Osteoblast (primary cell): ENCODE measurements around the gene TGFBR2. TPM values are rescaled to one million over a fixed set of nuclear protein-coding genes. Genes with fewer than 3 reads are reported as not detected.

Experiments
- DNase-seq: peaks from one replicate; pipeline ENCODE4 v3.0.0; 2011; ENCODE audit warnings: low spot score, mixed read lengths; ENCODE audit not compliant: insufficient read length; ENCODE audit errors: missing footprints
- H2AFZ ChIP-seq: 2 replicates; pipeline ENCODE4 v1.6.0; 2011; ENCODE audit warnings: mild to moderate bottlenecking, low read length
- H3K27ac ChIP-seq: 2 replicates; pipeline ENCODE4 v1.5.1; 2011; ENCODE audit warnings: mild to moderate bottlenecking, low read depth, low read length, moderate library complexity
- H3K27me3 ChIP-seq: 2 replicates; pipeline ENCODE4 v1.6.0; 2012; ENCODE audit warnings: mild to moderate bottlenecking, control low read depth, inconsistent platforms, low read length, moderate library complexity; ENCODE audit not compliant: insufficient read depth
- H3K36me3 ChIP-seq: 2 replicates; pipeline ENCODE4 v1.5.1; 2011; ENCODE audit warnings: mild to moderate bottlenecking, low read length, control low read depth, moderate library complexity; ENCODE audit not compliant: insufficient read depth
- H3K4me1 ChIP-seq: 2 replicates; pipeline ENCODE4 v1.5.1; 2011; ENCODE audit warnings: mild to moderate bottlenecking, low read length, control low read depth, moderate library complexity; ENCODE audit not compliant: insufficient read depth
- H3K4me2 ChIP-seq: 2 replicates; pipeline ENCODE4 v1.6.0; 2011; ENCODE audit warnings: mild to moderate bottlenecking, low read length; ENCODE audit not compliant: insufficient read depth
- H3K4me3 ChIP-seq: fragments of 200-600 bp; sonication (generic); 3 replicates; pipeline ENCODE4 v1.5.1; 2012; ENCODE audit warnings: mild to moderate bottlenecking, low read length, inconsistent platforms; ENCODE audit not compliant: insufficient read depth
- H3K79me2 ChIP-seq: 2 replicates; pipeline ENCODE4 v1.6.0; 2012; ENCODE audit warnings: mild to moderate bottlenecking, low read length, control low read depth, inconsistent platforms; ENCODE audit not compliant: insufficient read depth
- H3K9me3 ChIP-seq: 2 replicates; pipeline ENCODE4 v1.5.1; 2011; ENCODE audit warnings: low read depth, low read length, control low read depth
- H4K20me1 ChIP-seq: 2 replicates; pipeline ENCODE4 v1.6.0; 2012; ENCODE audit warnings: mild to moderate bottlenecking, low read length, control low read depth; ENCODE audit not compliant: insufficient read depth
- CTCF ChIP-seq: IDR thresholded peaks from 2 replicates; pipeline ENCODE4 v1.5.1; 2011; ENCODE audit warnings: mild to moderate bottlenecking, low read depth, low read length, moderate library complexity; ENCODE audit errors: extremely low read depth
- total RNA-seq: library from RNA; depleted of rRNA; stranded (reverse); fragments of >200 nt; gene quantifications from 2 replicates; pipeline ENCODE4 v1.2.3, GENCODE V29; 2012

TGFBR2 gene
- total RNA-seq, 1 donor, result 118 TPM

- H3K27ac ChIP-seq, result no peak overlapping the region
- H3K9me3 ChIP-seq, result no peaks in the 10 kb centered on the region
- DNase-seq, result no peak
- H3K79me2 ChIP-seq, result peaks cover 90% of the 10 kb centered on the region
- H3K4me2 ChIP-seq, result peak overlapping the region; percentile 50
- TF ChIP-seq CTCF, result no peak
- no peaks in the 10 kb centered on the region for H3K36me3 ChIP-seq
- H4K20me1 ChIP-seq, result peaks cover 50% of the 10 kb centered on the region
- peaks cover 49% of the 10 kb centered on the region for H3K4me1 ChIP-seq
- no peaks in the 10 kb centered on the region for H3K27me3 ChIP-seq
- no peak overlapping the region for H3K4me3 ChIP-seq
- no peak overlapping the region for H2AFZ ChIP-seq
Measured at GRCh38 chr3:30609930-30610701, 3.7 kb downstream of the TGFBR2 start.

GRCh38 chr3:30610702-30611368 is 4.4 kb downstream of the TGFBR2 start:
- Histone ChIP-seq H3K4me1 (peaks cover 51% of the 10 kb centered on the region), H4K20me1 (peaks cover 50% of the 10 kb centered on the region), H3K4me3 (no peak overlapping the region), H2AFZ (no peak overlapping the region), H3K79me2 (peaks cover 97% of the 10 kb centered on the region), H3K36me3 (no peaks in the 10 kb centered on the region), H3K27ac (no peak overlapping the region), H3K27me3 (no peaks in the 10 kb centered on the region), H3K4me2 (peak overlapping the region; percentile 50), H3K9me3 (no peaks in the 10 kb centered on the region)
- DNase-seq, result no peak
- TF ChIP-seq CTCF, result no peak

GRCh38 chr3:30611613-30612436 is 5.4 kb downstream of the TGFBR2 start:
- no peak for TF ChIP-seq CTCF
- Histone ChIP-seq H3K4me2 (peak overlapping the region; percentile 44), H3K27ac (peak overlapping the region; percentile 23), H3K27me3 (no peaks in the 10 kb centered on the region), H3K79me2 (peaks cover 99% of the 10 kb centered on the region), H3K4me3 (no peak overlapping the region), H3K36me3 (no peaks in the 10 kb centered on the region), H2AFZ (no peak overlapping the region), H3K9me3 (no peaks in the 10 kb centered on the region), H3K4me1 (peaks cover 54% of the 10 kb centered on the region), H4K20me1 (peaks cover 50% of the 10 kb centered on the region)
- no peak for DNase-seq
